ENCODE data around the gene GATB.

Gene GATB

DNA sequence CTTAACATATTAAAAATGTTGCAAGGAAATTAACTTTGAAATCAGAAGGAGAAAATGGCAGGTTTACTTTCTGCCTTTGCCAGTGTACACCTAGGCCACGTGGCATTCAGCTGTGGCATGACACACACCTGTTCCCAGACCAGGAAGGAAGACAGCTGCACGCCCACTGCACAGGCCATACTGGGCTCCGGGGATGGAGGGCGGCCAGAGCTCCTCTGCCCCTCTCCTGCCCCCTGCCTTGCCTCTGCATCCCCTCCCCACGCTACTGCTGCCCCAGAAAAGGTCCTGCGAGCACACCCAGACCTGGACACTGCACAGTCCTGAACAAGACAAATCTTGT is 68.4 kb downstream of the GATB start:
- TF ChIP-seq, protein P1, sequence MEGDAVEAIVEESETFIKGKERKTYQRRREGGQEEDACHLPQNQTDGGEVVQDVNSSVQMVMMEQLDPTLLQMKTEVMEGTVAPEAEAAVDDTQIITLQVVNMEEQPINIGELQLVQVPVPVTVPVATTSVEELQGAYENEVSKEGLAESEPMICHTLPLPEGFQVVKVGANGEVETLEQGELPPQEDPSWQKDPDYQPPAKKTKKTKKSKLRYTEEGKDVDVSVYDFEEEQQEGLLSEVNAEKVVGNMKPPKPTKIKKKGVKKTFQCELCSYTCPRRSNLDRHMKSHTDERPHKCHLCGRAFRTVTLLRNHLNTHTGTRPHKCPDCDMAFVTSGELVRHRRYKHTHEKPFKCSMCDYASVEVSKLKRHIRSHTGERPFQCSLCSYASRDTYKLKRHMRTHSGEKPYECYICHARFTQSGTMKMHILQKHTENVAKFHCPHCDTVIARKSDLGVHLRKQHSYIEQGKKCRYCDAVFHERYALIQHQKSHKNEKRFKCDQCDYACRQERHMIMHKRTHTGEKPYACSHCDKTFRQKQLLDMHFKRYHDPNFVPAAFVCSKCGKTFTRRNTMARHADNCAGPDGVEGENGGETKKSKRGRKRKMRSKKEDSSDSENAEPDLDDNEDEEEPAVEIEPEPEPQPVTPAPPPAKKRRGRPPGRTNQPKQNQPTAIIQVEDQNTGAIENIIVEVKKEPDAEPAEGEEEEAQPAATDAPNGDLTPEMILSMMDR (IDR thresholded peaks at IDR 0.05; ENCODE audit: borderline replicate concordance, insufficient read depth, low read depth, low read length): no peak
- H3K4me3 ChIP-seq (ENCODE audit: low read depth, low read length): no peak overlapping the region

DNA sequence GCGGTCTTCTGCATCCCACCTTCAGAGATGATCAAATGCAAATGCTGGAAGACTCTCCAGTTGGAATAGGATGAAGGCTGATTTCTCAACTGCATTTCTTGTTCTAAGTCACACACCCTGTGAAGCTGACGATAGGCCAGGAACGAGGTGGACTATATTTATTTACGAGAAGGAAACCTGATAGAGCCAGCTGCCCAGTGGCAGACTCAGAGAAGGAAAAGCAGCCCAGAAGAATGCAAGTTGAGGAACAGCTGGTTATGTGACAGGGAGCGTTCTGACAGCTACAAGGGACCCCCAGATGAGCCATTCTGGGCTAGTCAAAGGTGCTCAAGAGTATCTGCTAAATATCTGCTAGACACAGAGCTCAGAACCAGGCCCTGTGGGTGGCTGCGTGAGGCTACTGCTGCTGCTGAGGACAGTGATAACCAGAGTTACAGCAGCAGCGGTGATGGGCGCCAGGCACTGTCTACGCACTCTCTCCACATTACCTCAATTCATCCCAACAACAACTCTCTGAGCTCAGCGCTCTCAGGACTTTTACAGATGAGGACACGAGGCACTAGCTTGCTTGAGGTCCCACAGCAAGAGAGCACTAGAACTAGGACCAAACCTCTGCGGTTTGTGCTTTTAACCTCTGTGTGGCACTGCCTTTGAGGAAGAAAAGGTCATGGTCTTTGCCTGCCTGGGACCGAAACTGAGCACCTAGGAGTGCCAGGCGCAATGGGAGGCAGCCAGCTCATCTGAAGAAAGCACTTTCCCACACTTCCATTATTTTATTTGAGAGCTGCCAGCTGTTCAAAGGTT is 69.0 kb downstream of the GATB start:
- TF ChIP-seq, protein P1 (IDR thresholded peaks at IDR 0.05; ENCODE audit: borderline replicate concordance, insufficient read depth, low read depth, low read length): no peak
- no peak overlapping the region for H3K4me3 ChIP-seq (ENCODE audit: low read depth, low read length)

DNA sequence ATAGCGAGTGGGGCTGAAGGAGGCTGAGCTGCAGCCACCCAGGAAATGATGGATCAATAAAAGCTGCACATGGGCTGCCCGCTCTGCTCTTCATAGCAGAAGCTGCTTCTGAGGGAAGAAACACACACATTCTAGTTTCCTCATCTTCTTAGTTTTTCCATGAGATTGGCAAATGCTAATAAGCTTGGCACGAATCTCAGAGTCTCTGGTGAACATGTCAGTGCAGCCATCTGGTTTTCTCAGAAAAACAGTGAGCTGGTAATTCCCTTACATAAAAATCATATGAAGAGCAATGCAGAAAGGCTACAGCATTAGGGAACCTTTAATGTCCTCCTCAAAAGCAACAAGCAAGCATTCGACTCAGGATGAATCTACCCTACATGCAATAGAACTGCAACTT is 69.9 kb downstream of the GATB start:
- TF ChIP-seq, protein P1 (IDR thresholded peaks at IDR 0.05; ENCODE audit: borderline replicate concordance, insufficient read depth, low read depth, low read length): no peak
- H3K4me3 ChIP-seq (ENCODE audit: low read depth, low read length): no peak overlapping the region

DNA sequence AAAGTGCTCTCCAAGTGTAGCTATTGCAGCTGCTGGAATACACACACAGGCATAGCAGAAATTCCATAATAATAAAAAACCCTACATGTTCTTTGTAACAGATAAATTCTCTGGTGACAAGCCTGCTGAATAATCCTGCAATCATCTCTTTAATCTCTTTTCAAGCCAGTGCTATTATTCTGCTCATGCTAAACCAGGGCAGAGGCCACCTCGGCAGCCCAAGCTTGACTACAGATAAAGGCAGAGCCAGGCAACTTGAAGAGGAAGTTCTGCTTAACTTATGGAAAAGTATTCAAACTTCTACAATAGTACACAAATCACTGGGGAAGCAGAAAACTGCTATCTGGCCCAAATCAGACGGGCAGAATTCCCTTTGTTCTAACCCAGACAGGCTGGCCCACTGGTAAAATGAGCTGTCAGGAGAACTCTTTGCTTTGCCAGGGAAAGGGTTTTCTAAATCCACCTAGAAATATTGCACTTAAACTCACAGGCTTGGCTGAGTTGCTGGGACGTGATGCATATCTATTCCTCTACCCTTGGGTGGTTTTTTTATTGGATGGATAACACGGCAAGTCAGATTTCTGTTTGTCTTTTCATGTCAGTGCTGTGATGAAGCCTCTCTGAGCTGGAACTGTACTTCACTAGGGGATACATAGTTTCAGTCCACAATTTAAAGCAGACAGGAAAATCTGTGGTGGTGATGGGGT is 70.5 kb downstream of the GATB start:
- no peak overlapping the region for H3K4me3 ChIP-seq (ENCODE audit: low read depth, low read length)
- TF ChIP-seq, protein P1 (IDR thresholded peaks at IDR 0.05; ENCODE audit: borderline replicate concordance, insufficient read depth, low read depth, low read length): no peak

DNA sequence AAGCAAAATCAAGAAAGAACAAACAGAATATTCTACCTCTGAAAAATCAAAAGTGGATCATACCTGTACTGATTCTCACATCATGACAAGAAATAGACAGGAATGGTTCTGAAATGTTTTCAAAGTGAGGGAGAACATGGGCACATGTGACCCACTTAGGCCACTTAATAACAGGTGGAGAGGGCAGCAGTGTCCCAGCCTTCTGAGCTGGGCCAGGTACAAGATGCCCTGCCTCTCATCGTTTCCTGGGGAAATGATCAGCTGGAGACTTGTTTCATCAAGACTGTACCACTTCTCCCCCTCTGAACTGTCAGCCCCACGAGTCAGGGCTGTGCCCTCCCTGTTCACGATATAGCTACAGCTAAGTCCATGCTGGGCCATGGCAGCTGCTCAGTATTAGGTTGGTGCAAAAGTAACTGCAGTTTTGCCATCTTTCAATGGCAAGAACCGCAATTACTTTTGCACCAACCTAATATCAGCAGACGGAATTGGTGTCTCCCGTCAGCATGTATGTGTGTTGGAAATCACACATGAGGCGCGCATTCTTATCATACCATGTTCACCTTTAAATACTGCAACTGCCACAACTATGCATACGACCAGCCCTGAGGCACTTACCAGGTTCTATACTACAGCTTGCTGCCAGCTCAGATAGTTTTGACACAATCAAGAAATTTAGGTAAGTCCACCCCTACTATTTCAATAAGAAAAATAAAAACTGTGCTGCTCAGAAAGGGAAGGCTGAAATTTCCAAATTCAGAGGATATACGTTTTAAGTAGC is 71.4 kb downstream of the GATB start:
- H3K4me3 ChIP-seq (ENCODE audit: low read depth, low read length): no peak overlapping the region
- TF ChIP-seq, protein P1 (IDR thresholded peaks at IDR 0.05; ENCODE audit: borderline replicate concordance, insufficient read depth, low read depth, low read length): no peak

DNA sequence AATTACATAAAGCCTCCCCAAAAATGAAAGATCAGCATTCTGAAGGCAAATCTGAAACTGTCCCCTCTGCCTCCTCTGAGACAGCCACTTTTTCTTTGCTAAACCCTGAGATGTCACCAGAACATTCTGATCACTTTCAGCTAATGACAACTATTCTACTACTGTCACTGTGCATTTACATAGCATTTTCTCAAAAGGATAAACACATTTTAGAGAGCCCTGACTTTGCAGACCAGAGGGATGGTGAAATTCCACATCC is 72.1 kb downstream of the GATB start:
- TF ChIP-seq, protein P1 (IDR thresholded peaks at IDR 0.05; ENCODE audit: borderline replicate concordance, insufficient read depth, low read depth, low read length): no peak
- H3K4me3 ChIP-seq (ENCODE audit: low read depth, low read length): no peak overlapping the region

Data from GM12875 (cell line).